Gastroesophageal sphincter (tissue), 3 donors: Measurements from ENCODE around the gene GRK1.

ENCODE experiments used
- EP300 ChIP-seq: sonication (generic); formaldehyde crosslinking; IDR thresholded peaks from one replicate; pipeline ENCODE4 v1.6.1; 2017; ENCODE audit warnings: antibody characterized with exemption, mild to moderate bottlenecking
- POLR2A ChIP-seq, 2 donors: fragments of 450-650 bp; IDR thresholded peaks; one replicate each; pipeline ENCODE4 v1.6.1; 2017; ENCODE audit warnings: antibody characterized with exemption in 2 of 2, mild to moderate bottlenecking in 2 of 2, moderate library complexity in 1 of 2
- POLR2AphosphoS5 ChIP-seq: sonication (generic); formaldehyde crosslinking; IDR thresholded peaks from one replicate; pipeline ENCODE4 v1.6.1; 2017; ENCODE audit warnings: antibody characterized with exemption
- TF ChIP-seq, protein P1 (sequence below), 4 experiments: fragments of 200-600 bp in 2 of 4; fragments of 450-650 bp in 2 of 4; sonication (generic) in 1 of 4; IDR thresholded peaks; one replicate each; pipeline ENCODE4 v1.5.1; 2017 to 2019; ENCODE audit warnings: antibody characterized with exemption in 4 of 4, mild to moderate bottlenecking in 2 of 4, moderate library complexity in 2 of 4

DNA sequence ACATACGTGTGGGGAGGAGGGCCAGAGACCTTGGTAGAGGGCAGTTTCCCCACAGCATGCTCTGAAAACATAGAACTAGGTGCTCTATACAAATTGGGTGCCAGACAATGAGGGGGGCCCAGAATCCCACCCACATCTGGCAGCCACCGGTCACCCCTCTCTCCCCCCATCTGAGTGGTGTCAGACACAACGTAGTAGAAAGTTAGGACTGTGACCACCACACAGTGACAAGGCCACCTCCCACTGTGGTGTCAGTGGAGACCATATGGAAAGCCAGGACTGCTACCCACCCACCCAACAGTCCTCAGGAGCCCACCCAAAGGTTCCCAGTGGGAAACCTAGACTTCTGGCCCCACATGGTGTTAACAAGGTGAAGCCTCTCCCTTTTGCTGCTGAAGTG lies 7.0 kb upstream of the GRK1 start:
- TF ChIP-seq, protein P1, sequence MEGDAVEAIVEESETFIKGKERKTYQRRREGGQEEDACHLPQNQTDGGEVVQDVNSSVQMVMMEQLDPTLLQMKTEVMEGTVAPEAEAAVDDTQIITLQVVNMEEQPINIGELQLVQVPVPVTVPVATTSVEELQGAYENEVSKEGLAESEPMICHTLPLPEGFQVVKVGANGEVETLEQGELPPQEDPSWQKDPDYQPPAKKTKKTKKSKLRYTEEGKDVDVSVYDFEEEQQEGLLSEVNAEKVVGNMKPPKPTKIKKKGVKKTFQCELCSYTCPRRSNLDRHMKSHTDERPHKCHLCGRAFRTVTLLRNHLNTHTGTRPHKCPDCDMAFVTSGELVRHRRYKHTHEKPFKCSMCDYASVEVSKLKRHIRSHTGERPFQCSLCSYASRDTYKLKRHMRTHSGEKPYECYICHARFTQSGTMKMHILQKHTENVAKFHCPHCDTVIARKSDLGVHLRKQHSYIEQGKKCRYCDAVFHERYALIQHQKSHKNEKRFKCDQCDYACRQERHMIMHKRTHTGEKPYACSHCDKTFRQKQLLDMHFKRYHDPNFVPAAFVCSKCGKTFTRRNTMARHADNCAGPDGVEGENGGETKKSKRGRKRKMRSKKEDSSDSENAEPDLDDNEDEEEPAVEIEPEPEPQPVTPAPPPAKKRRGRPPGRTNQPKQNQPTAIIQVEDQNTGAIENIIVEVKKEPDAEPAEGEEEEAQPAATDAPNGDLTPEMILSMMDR (IDR thresholded peaks at IDR 0.05), result no peak
- TF ChIP-seq POLR2A (IDR thresholded peaks at IDR 0.05) (no peak), POLR2AphosphoS5 (no peak), EP300 (no peak)
